ENCODE results near the gene FCER1G.

Gene FCER1G

GRCh38 chr1:161215076-161215475, at the start of gene FCER1G:
TSS of gene FCER1G (plus strand) at chr1:161215295. CDS start at chr1:161215322, 27 bp downstream.
- DNase-seq = no peak

DNA sequence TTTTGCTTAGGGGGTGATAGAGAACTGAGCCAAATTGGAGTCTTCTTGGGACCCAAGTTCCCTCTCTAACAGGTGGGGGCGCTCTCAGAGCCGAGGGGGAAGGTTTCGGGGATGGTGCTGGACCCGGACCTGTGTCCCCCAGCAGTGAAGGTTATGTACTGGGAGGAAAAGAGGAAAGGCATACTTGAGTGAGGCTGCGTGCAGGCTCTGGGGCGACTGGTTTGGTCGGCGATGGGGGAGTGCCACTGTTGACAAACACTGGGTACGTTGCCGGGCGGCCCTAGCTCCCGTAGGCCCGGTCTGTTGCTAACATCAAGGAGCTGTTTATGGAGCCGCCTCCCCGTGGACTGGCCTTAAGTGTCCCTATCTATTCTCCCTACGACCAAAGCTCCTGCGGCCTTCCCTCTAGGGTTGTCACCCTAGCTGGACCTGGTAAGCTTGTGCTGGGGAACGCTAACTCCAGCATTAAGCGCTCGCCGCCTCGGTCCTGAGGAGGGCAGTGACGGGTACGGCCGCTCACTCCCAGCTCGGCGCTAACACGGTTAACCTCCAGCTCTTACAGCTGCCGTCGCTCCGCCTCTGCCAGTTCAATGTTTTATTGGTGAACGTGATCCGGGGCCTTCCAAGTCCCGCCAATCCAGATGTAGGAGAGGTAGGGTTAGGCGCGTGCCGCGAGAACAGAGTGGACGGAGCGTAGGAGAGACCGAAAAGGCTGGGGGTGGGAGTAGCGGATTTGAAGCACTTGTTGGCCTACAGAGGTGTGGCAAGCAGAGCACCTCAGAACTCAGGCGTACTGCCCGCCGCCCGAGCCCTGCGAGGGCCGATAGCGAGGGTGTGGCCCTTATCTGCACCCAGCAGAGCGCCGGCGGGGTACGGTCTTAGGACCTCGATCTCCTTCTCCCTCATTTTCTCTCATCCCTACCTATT, 49.1 kb upstream of the FCER1G start, which contains the start of gene PPOX:
Gene PPOX (plus strand): TSS at position 685 of the 927 bp plus-strand sequence. CDS start 422 bp downstream, outside the sequence.
- peak; percentile 70 to 86 (median 80) for DNase-seq

DNA sequence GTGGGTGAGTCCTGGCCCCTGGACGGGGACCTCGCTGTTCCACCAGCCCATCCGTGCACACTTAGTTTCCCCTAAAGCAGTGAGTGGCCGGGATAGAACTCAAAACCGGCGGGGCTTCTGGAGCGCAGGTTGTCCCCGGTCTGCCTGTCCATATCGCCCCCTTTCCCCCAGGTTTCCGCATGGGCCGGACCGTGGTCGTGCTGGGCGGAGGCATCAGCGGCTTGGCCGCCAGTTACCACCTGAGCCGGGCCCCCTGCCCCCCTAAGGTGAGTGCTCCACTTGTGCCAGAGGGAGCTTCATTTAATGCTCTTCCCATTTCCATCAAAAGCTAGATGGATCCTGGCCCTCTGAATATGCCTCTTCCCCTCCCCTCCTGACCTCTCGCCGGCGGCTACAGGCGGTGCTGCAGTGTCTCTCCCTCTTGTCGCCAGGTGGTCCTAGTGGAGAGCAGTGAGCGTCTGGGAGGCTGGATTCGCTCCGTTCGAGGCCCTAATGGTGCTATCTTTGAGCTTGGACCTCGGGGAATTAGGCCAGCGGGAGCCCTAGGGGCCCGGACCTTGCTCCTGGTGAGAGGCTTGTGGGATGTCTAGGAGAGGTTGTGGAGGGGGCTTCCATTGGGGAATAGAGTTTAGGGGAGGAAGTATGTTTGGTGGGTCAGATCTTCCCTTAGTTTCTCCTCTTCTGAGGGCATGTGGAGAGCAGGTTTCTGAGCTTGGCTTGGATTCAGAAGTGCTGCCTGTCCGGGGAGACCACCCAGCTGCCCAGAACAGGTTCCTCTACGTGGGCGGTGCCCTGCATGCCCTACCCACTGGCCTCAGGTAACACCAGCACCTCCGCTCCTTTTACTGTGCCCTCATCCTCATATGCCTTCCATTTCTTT, 48.2 kb upstream of the FCER1G start:
- no peak for DNase-seq

DNA sequence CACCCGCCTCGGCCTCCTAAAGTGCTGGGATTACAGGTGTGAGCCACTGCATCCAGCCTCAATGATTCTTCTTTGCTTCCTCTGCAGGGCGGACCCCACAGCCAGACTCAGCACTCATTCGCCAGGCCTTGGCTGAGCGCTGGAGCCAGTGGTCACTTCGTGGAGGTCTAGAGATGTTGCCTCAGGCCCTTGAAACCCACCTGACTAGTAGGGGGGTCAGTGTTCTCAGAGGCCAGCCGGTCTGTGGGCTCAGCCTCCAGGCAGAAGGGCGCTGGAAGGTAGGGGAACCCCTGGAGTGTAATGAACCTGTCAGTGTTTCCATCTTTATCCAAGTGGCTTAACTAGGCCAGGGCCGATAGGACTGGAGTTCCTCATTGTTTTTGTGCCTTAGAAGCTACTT, 46.2 kb upstream of the FCER1G start:
- DNase-seq = no peak

GRCh38 chr1:161171191-161171590, 43.9 kb upstream of the FCER1G start:
- DNase-seq = no peak

DNA sequence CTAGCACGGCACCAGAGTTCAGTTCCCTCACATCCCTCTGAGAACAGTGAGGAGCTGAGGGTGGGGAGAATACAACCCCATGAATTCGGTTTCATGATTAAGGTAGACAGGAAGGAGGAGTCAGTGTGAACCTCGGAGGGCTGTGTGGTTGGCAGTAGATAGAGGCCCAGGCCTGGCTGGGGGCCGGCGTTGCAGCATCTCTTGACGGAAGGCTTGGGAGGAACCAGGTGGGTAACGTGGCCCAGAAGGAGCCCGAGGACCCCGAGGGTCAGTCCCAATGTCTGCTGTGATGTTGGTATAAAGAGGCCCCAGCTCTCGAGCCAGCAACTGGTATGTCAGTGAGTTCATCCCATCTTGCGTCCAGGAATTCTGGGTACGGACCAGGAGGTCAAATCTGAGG, 43.4 kb upstream of the FCER1G start:
- no peak for DNase-seq

DNA sequence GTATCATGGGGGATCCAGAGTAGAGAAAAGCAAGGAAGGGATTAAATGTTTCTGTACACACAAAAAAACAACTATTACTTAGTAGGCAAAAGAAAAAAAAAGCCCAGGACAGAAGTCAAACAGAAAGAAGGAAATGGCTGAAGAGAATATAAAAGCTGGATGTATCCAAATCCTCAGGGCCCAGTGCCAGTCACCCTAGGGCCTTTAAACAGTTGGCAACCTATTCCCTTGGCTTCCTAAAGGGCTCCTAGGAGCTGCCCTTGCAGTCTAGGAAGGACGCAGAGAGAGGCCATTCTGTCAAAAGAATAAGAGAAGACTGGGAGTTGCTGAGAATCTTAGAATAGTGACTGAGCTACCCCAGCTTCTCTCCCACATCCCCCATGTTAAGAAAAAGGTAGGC, 42.7 kb upstream of the FCER1G start:
- no peak for DNase-seq

GRCh38 chr1:161172776-161173376, 42.2 kb upstream of the FCER1G start:
- DNase-seq = no peak

- DNase-seq = no peak
Measured at GRCh38 chr1:161173711-161174110, 41.4 kb upstream of the FCER1G start.

- DNase-seq = no peak
Measured at GRCh38 chr1:161174911-161175310, 40.2 kb upstream of the FCER1G start.

GRCh38 chr1:161175771-161176453, 39.2 kb upstream of the FCER1G start:
- DNase-seq = no peak

DNA sequence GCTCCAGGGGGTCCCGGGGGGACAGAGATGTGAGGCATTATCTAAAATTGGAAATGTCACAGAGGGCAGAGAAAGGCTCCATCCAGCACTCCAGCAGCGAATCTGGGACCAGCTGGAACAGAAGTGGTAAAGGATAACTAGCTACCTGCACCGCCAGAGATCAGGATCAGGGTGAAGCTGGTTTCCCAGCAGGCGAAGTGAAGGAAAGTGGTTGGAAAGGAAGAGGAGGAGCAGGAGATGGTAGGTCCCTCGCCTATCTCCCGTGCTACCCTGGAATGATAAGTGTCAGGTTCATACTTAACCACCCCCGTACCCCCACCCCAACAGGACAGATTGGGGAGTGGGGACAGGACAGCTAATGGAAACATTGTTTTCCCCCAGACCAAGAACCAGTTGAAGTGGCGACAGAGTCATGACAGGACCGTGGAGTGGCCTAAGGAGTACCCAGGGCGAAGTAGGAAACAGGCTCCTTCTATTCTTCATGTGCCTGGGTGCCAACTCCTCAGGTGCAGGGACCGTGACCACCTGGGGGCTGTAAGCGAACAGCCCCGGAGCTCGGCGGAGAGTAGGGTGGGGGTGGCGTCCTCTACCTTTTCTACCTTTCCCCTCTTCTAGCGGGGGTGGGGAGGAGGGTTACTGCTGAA, 38.5 kb upstream of the FCER1G start:
- no peak for DNase-seq

GRCh38 chr1:161177112-161177935, 37.8 kb upstream of the FCER1G start, which contains the start of gene B4GALT3:
TSS of gene B4GALT3 (minus strand) at chr1:161177507. CDS start at chr1:161176060, 1,447 bp downstream.
- DNase-seq = peak; percentile 91 to 98 (median 95)

DNA sequence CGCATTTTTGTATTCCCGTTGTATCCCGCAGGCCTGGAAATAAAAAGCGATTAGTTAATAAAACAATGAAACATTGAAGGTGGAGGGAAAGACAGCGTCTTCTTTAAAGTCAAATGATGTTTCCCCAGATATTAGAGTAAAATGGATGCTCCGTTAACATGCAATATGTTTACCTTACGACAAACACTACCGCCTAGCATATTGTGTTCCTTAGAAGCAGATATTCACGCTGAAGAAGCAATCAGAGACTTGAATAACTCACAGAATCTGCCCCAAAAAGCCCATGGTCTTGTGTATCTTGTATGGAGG, 37.2 kb upstream of the FCER1G start:
- no peak for DNase-seq

DNA sequence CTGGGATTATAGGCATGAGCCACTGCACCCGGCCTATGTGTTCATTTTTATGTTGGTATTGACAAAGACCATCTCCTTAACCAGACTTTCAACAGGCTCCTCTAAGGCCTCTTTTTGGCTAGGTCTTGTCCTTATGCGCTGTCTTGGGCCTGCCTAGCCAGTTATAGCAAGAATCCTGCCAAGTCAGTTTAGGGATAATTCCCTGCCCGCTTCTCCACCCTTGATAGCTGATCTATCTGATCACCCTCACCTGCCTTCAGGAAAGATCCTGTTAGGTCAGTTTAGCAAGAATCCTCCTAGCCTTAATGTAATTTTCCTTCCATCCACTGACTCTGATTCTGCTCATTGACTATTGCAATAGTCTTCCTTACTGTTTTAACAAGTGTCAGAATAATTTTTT, 35.4 kb upstream of the FCER1G start:
- DNase-seq = no peak

GRCh38 chr1:161180639-161181038, 34.5 kb upstream of the FCER1G start:
- no peak for DNase-seq

GRCh38 chr1:161182214-161182613, 32.9 kb upstream of the FCER1G start:
- peak in 1 of 4 experiments; percentile 29 for DNase-seq

- peak in 2 of 4 experiments; percentile 58 to 60 for DNase-seq
Measured at GRCh38 chr1:161185282-161185682, 29.8 kb upstream of the FCER1G start.

DNA sequence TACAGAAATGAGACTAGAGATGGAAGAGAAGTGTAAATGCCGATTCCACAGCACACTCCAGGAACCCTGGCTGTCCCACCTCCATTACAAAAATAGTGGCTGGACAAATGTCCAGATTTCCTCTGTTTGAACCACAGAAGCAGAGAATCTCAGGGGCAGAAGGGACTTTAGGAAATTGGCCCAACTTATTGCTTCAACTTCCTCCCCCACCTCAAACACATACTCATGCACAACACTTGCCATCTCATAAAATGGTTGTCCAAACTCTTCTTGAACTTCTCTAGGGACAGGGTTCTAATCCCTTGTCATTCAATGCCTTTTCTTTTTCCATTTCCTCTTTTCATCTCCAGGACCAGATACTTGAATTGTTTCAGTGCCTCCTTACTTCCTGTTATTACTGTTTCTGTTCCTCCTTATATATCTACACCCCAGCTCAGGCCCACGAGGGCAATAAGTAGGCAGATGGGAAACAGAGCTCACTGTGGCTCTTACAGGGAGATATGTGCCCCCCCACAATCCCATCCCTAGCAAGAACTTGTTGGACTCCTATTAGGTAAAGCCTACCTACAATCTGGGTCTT, 29.3 kb upstream of the FCER1G start:
- no peak for DNase-seq

DNA sequence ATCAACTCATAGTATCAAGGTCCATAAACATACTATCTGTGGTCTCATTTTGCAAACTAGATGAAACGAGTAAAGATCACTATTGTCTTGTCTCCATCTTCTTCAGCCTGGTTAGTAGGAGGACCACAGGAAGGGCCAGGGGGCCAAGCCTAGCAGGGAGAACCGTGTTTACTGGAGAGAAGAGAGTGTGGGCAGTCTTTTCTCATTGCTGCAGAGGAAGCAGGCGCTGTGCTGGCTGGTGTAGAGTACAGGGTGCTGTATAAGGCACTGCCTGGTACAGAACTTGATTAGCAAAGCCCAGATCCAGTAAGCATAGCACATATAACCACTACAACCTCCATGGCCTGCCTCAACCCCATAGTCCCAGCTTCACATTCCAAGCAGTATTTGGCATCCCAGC, 27.8 kb upstream of the FCER1G start:
- DNase-seq = no peak

- no peak for DNase-seq
Measured at GRCh38 chr1:161188381-161188780, 26.7 kb upstream of the FCER1G start.
